Omental fat pad (tissue), 4 donors: ENCODE results near the gene LRR1. TPM values are rescaled to one million over a fixed set of nuclear protein-coding genes. Genes with fewer than 3 reads are reported as not detected.

Experiments
- ATAC-seq: fragments of 150-250 bp; one replicate; pipeline ENCODE4 v1.9.1; 2016; ENCODE audit warnings: mild to moderate bottlenecking, moderate library complexity; ENCODE audit not compliant: low FRiP score
- DNase-seq: peaks from one replicate; pipeline ENCODE4 v3.0.0-alpha.2; 2019; ENCODE audit warnings: low spot score
- CTCF ChIP-seq, 3 donors: fragments of 450-650 bp; IDR thresholded peaks; one replicate each; pipeline ENCODE4 v1.5.1; 2016 to 2017; ENCODE audit warnings: antibody characterized with exemption in 3 of 3, mild to moderate bottlenecking in 3 of 3, moderate library complexity in 2 of 3
- total RNA-seq, 4 donors: library from RNA; depleted of rRNA; stranded (reverse); fragments of >200 nt; gene quantifications; one replicate each; pipeline ENCODE4 v1.1.0, GENCODE V29; 2016

The LRR1 gene
- 10 to 100 TPM in 2 of 4 donors, 1 to 10 TPM in 2; 5.0 to 15.6 (median 8.1) TPM for total RNA-seq

GRCh38 chr14:49598485-49599300, at the start of gene LRR1:
LRR1 (plus strand) TSS chr14:49598940; CDS start chr14:49599021, 81 bp downstream.
- DNase-seq, result peak; percentile 64
- no peak for TF ChIP-seq CTCF (IDR thresholded peaks at IDR 0.05)
- ATAC-seq, result peak; percentile 83

- DNase-seq (no peak), ATAC-seq (no peak)
- TF ChIP-seq CTCF (IDR thresholded peaks at IDR 0.05), result no peak
Observed at GRCh38 chr14:49549446-49549845, 49.3 kb upstream of the LRR1 start.

DNA sequence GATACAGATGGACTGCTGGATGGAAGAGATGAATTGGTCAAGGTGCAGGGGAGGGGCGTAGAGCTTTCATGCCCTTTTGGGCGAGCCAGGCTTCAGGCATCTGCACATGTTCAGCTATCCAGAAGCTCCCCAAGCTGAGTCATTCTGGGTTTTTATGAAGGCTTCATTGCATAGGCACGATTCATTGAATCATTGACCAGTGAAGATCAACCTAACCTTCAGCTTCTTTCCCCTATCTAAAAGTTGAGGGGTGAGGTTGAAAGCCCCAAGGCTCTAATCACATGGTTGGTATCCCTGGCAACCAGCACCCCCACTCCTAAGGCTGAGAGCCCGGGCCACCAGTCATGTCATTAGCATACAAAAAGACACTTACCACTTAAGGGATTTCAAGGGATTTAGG, 48.9 kb upstream of the LRR1 start:
- DNase-seq (no peak), ATAC-seq (peak; percentile 79)
- TF ChIP-seq CTCF (IDR thresholded peaks at IDR 0.05), result no peak

DNA sequence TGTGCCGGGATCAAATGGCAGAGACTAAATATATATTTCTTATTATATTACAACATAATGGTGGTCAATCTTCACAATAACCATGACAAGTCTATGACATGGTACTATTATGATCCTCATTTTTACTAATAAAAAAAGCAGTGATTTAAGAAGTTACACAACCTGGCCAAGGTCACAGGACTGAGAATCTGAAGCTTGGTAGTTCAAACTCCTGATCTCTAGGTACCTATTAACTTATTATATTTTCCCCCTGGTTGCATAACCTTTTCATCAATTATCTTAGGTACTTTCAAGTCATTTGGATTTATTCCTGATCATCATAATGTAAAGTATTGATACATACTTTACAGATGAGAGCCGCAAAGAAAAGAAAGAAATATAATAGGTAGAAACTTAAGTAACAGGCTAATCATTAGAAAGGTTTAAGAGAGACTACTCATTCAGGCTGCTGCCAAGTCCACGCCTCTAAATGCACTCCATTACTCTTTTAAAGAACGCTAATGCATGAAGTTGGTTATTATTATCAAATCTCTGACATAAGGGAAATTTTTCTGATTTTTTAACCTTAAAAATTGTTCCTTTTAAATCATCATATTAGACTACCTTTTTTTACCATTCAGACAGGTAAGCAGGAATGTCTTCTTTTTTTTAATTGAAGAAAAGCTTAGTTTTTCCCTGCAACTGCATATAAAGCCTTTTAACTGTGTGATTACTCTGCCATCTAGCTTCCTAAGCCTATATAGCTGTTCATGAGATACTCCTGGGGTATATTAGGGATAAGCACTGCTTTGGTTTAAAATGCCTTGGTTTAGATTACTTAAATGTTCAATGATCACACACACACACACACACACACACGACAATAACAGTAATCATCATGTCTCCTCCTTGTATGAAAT, 48.2 kb upstream of the LRR1 start:
- TF ChIP-seq CTCF (IDR thresholded peaks at IDR 0.05), result no peak
- DNase-seq (no peak), ATAC-seq (peak; percentile 77)

DNA sequence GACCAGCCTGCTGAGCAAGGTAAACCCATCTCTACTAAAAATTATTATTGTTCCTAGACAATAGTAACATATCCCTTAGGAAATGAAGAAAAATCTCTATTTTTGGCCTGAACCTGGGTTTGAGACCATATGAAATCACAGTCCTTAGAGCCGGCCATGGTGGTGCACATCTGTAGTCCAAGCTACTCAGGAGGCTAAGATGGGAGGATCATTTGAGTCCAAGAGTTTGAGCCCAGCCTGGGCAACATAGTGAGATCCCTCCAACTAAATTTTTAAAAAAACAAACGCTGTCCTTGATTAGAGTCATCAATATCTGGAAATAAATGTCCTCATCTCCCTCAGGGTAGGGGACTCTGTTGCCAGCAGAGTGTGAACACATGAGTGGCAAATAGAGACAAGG, 47.2 kb upstream of the LRR1 start:
- TF ChIP-seq CTCF (IDR thresholded peaks at IDR 0.05), result no peak
- DNase-seq (no peak), ATAC-seq (no peak)

- ATAC-seq, result no peak
- no peak for TF ChIP-seq CTCF (IDR thresholded peaks at IDR 0.05)
- DNase-seq, result no peak
Observed at GRCh38 chr14:49553106-49553505, 45.6 kb upstream of the LRR1 start.
